H9 (cell line): ENCODE results near the gene MCRIP2. TPM values are rescaled to one million over a fixed set of nuclear protein-coding genes. Genes with fewer than 3 reads are reported as not detected.

Experiments
- DNase-seq: peaks from one replicate; pipeline ENCODE4 v3.0.0-alpha.2; 2017
- H2AFZ ChIP-seq: one replicate; pipeline ENCODE4 v1.6.1; 2013; ENCODE audit warnings: mild to moderate bottlenecking, low read length, control low read depth, moderate library complexity
- H2AK5ac ChIP-seq: 2 replicates; pipeline ENCODE4 v1.6.1; 2013; ENCODE audit warnings: low read length, control low read depth, mixed read lengths; ENCODE audit not compliant: insufficient read length
- H2BK120ac ChIP-seq: one replicate; pipeline ENCODE4 v1.6.1; 2013; ENCODE audit warnings: low read depth, mild to moderate bottlenecking, low read length, control low read depth, inconsistent platforms; ENCODE audit not compliant: poor library complexity, severe bottlenecking
- H2BK12ac ChIP-seq: 2 replicates; pipeline ENCODE4 v1.6.1; 2013; ENCODE audit warnings: low read length, control low read depth, mixed read lengths, low read depth; ENCODE audit not compliant: insufficient read length
- H2BK15ac ChIP-seq: 2 replicates; pipeline ENCODE4 v1.6.1; 2013; ENCODE audit warnings: low read depth, low read length, control low read depth
- H2BK20ac ChIP-seq: one replicate; pipeline ENCODE4 v1.6.1; 2013; ENCODE audit warnings: low read depth, mild to moderate bottlenecking, low read length, control low read depth, inconsistent platforms; ENCODE audit not compliant: poor library complexity, severe bottlenecking
- H2BK5ac ChIP-seq: 2 replicates; pipeline ENCODE4 v1.6.1; 2013; ENCODE audit warnings: low read length, control low read depth, mixed read lengths; ENCODE audit not compliant: insufficient read length
- H3K14ac ChIP-seq: 2 replicates; pipeline ENCODE4 v1.6.1; 2013; ENCODE audit warnings: low read length, control low read depth; ENCODE audit not compliant: insufficient read depth
- H3K18ac ChIP-seq: 2 replicates; pipeline ENCODE4 v1.6.1; 2013; ENCODE audit warnings: low read depth, mild to moderate bottlenecking, mixed read lengths, low read length, control low read depth; ENCODE audit not compliant: insufficient read length
- H3K23ac ChIP-seq: 2 replicates; pipeline ENCODE4 v1.6.1; 2013; ENCODE audit warnings: low read length, control low read depth, mixed read lengths, low read depth; ENCODE audit not compliant: insufficient read length
- H3K23me2 ChIP-seq: 2 replicates; pipeline ENCODE4 v1.6.1; 2013; ENCODE audit warnings: low read depth, mild to moderate bottlenecking, mixed read lengths, low read length, control low read depth; ENCODE audit not compliant: insufficient read length, poor library complexity, severe bottlenecking
- H3K27ac ChIP-seq: 2 replicates; pipeline ENCODE4 v1.5.1; 2013; ENCODE audit warnings: low read length, control low read depth, mixed read lengths, low read depth; ENCODE audit not compliant: insufficient read length
- H3K27me3 ChIP-seq: 2 replicates; pipeline ENCODE4 v1.6.1; 2013; ENCODE audit warnings: low read length, control low read depth, inconsistent platforms; ENCODE audit not compliant: insufficient read depth
- H3K4ac ChIP-seq: 2 replicates; pipeline ENCODE4 v1.6.1; 2013; ENCODE audit warnings: low read depth, mild to moderate bottlenecking, control low read depth, inconsistent platforms, low read length, moderate library complexity
- H3K4me1 ChIP-seq: 2 replicates; pipeline ENCODE4 v1.6.1; 2013; ENCODE audit warnings: low read length, control low read depth, inconsistent platforms; ENCODE audit not compliant: insufficient read depth
- H3K4me2 ChIP-seq: 2 replicates; pipeline ENCODE4 v1.6.1; 2013; ENCODE audit warnings: low read length, control low read depth, mixed read lengths; ENCODE audit not compliant: insufficient read length, insufficient read depth
- H3K56ac ChIP-seq: 2 replicates; pipeline ENCODE4 v1.6.1; 2013; ENCODE audit warnings: low read depth, mild to moderate bottlenecking, mixed read lengths, low read length, control low read depth; ENCODE audit not compliant: insufficient read length
- H3K79me1 ChIP-seq: 2 replicates; pipeline ENCODE4 v1.6.1; 2013; ENCODE audit warnings: low read depth, mild to moderate bottlenecking, moderate library complexity, low read length, control low read depth, inconsistent platforms; ENCODE audit not compliant: insufficient read depth, poor library complexity, severe bottlenecking
- H3K79me2 ChIP-seq: 2 replicates; pipeline ENCODE4 v1.6.1; 2013; ENCODE audit warnings: low read length, control low read depth, inconsistent platforms; ENCODE audit not compliant: insufficient read depth
- H3K9ac ChIP-seq: 2 replicates; pipeline ENCODE4 v1.6.1; 2013; ENCODE audit warnings: low read length, control low read depth, mixed read lengths; ENCODE audit not compliant: insufficient read length; ENCODE audit errors: extremely low read depth
- H3K9me3 ChIP-seq: one replicate; pipeline ENCODE4 v1.6.1; 2013; ENCODE audit warnings: low read depth, low read length, inconsistent platforms; ENCODE audit not compliant: control insufficient read depth
- H3T11ph ChIP-seq: one replicate; pipeline ENCODE4 v1.6.1; 2013; ENCODE audit warnings: mild to moderate bottlenecking, low read length, control low read depth, inconsistent platforms
- H4K20me1 ChIP-seq: one replicate; pipeline ENCODE4 v1.6.1; 2013; ENCODE audit not compliant: control insufficient read depth, insufficient read length, insufficient read depth
- H4K5ac ChIP-seq: 2 replicates; pipeline ENCODE4 v1.6.1; 2013; ENCODE audit warnings: low read depth, mild to moderate bottlenecking, mixed read lengths, low read length, control low read depth; ENCODE audit not compliant: insufficient read length
- H4K8ac ChIP-seq: replicated peaks from 2 replicates; pipeline ENCODE4 v1.6.1; 2013; ENCODE audit warnings: low read length, control low read depth, mixed read lengths, low read depth; ENCODE audit not compliant: insufficient read length
- H4K91ac ChIP-seq: 2 replicates; pipeline ENCODE4 v1.6.1; 2013; ENCODE audit warnings: low read depth, mild to moderate bottlenecking, moderate library complexity, mixed read lengths, low read length, control low read depth; ENCODE audit not compliant: insufficient read length
- H3K27ac Mint-ChIP-seq, 3 experiments: 2 replicates in 2 of 3; 3 replicates in 1 of 3; pipeline ENCODE4 v1.8.0; 2020 to 2021; ENCODE audit warnings: mixed read lengths in 3 of 3, mild to moderate bottlenecking in 1 of 3, moderate library complexity in 1 of 3
- H3K27me3 Mint-ChIP-seq: 2 replicates; pipeline ENCODE4 v1.8.0; 2021; ENCODE audit warnings: low read depth, mild to moderate bottlenecking, moderate library complexity, mixed read lengths
- H3K36me3 Mint-ChIP-seq, 3 experiments: 2 replicates in 2 of 3; 3 replicates in 1 of 3; pipeline ENCODE4 v1.8.0; 2020 to 2021; ENCODE audit warnings: low read depth in 3 of 3, mixed read lengths in 3 of 3; ENCODE audit not compliant: insufficient read depth in 1 of 3
- H3K4me1 Mint-ChIP-seq, 2 experiments: 2 replicates each; pipeline ENCODE4 v1.8.0; 2020; ENCODE audit warnings: mixed read lengths in 2 of 2
- H3K4me3 Mint-ChIP-seq, 2 experiments: 2 replicates in 1 of 2; 3 replicates in 1 of 2; pipeline ENCODE4 v1.8.0; 2020 to 2021; ENCODE audit warnings: mild to moderate bottlenecking in 2 of 2, mixed read lengths in 2 of 2, moderate library complexity in 1 of 2
- H3K9me3 Mint-ChIP-seq, 2 experiments: 2 replicates in 1 of 2; 3 replicates in 1 of 2; pipeline ENCODE4 v1.8.0; 2020; ENCODE audit warnings: mild to moderate bottlenecking in 2 of 2, mixed read lengths in 2 of 2, moderate library complexity in 1 of 2
- WGBS: extraction: QIAGEN DNeasy Blood & Tissue Kit; methylation state at CpG from one replicate; pipeline ENCODE4 v1.1.7; 2013; ENCODE audit warnings: missing lambda C conversion rate, low lambda C conversion rate, mixed read lengths; ENCODE audit not compliant: insufficient read length; ENCODE audit errors: extremely low coverage; 5-methylcytosine and 5-hydroxymethylcytosine counted together
- total RNA-seq: library from RNA; stranded (reverse); gene quantifications from 2 replicates; pipeline ENCODE4 v1.2.1, GENCODE V29; 2021
- TF ChIP-seq, protein P1 (sequence below): fragments of 200-600 bp; sonication (generic); conservative IDR thresholded peaks from 3 replicates; pipeline ENCODE4 v1.8.0; 2021; ENCODE audit warnings: antibody characterized with exemption, mild to moderate bottlenecking

MCRIP2 gene
- total RNA-seq, 1 experiment from 2014 or later = 52.5 TPM

DNA sequence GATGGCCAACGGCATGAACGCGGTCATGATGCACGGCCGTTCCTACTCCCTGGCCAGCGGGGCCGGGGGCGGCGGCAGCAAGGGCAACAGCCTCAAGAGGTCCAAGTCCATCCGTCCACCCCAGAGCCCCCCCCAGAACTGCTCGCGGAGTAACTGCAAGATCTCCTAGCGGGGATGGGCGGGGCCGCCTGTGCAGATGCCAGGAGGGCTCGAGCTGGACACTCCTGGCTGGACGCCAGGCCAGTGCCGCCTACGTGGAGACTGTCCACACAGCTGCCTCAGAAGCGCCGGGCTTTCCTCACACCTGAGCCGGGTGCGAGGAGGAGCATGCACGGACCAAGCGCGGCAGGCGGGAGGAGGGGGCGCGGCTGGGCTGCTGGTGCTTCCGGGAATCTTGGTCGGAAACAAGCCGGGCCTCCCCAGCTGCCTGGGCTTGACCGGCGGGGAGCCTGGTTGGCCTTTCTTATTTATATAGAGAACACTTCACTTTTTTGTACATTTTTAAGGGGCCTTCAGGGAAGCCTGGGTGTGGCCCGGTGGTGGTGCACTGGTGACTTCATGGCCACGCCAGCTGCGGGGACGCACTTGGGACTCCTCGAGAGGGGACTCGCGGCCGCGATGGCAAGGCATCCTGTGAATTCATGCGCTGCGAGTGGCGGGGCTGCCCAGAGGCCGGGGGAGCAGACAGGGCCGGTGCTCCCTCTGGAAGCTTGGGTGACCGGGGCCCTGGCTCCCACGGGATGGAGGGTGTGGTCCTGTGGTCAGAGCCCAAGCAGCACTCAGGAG, 14.0 kb upstream of the MCRIP2 start:
- Mint-ChIP-seq H3K27me3 (no peaks in the 10 kb centered on the region), H3K4me1 (peaks cover 10 to 45% of the 10 kb centered on the region in 2 experiments), H3K9me3 (no peaks in the 10 kb centered on the region), H3K4me3 (no peak overlapping the region), H3K27ac (no peak overlapping the region), H3K36me3 (peaks cover 0 to 10% (median 0%) of the 10 kb centered on the region in 3 experiments; a peak in 3 of 7 replicates)
- Histone ChIP-seq H3K27me3 (no peaks in the 10 kb centered on the region), H3K9me3 (no peaks in the 10 kb centered on the region), H3K14ac (no peak overlapping the region), H4K91ac (no peak overlapping the region), H3K27ac (no peak overlapping the region), H4K5ac (no peak overlapping the region), H2BK20ac (no peak overlapping the region), H3K4me2 (no peak overlapping the region), H3K9ac (no peak overlapping the region), H3K79me2 (no peaks in the 10 kb centered on the region), H2BK120ac (no peak overlapping the region), H4K8ac (no peak overlapping the region), H2BK12ac (no peak overlapping the region), H2AK5ac (no peak overlapping the region), H4K20me1 (no peaks in the 10 kb centered on the region), H3K79me1 (no peaks in the 10 kb centered on the region), H3K23ac (no peak overlapping the region), H2BK5ac (no peak overlapping the region), H3K23me2 (peaks cover 8% of the 10 kb centered on the region), H2AFZ (no peak overlapping the region), H3K4ac (no peak overlapping the region), H3K4me1 (no peaks in the 10 kb centered on the region; the same call in 1 of the 2 replicates), H3K18ac (no peak overlapping the region), H3T11ph (no peak overlapping the region), H2BK15ac (no peak overlapping the region), H3K56ac (no peak overlapping the region)
- peak; percentile 33 for DNase-seq
- WGBS = no CpG with 5 or more reads among the region's 50 CpGs
- TF ChIP-seq, protein P1, sequence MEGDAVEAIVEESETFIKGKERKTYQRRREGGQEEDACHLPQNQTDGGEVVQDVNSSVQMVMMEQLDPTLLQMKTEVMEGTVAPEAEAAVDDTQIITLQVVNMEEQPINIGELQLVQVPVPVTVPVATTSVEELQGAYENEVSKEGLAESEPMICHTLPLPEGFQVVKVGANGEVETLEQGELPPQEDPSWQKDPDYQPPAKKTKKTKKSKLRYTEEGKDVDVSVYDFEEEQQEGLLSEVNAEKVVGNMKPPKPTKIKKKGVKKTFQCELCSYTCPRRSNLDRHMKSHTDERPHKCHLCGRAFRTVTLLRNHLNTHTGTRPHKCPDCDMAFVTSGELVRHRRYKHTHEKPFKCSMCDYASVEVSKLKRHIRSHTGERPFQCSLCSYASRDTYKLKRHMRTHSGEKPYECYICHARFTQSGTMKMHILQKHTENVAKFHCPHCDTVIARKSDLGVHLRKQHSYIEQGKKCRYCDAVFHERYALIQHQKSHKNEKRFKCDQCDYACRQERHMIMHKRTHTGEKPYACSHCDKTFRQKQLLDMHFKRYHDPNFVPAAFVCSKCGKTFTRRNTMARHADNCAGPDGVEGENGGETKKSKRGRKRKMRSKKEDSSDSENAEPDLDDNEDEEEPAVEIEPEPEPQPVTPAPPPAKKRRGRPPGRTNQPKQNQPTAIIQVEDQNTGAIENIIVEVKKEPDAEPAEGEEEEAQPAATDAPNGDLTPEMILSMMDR = no peak
